ENCODE data around the gene CCM2. TPM values are rescaled to one million over a fixed set of nuclear protein-coding genes. Genes with fewer than 3 reads are reported as not detected.

Gene CCM2
- total and polyA plus RNA-seq, 12 donors = 36.1 to 84.5 (median 50.7) TPM

DNA sequence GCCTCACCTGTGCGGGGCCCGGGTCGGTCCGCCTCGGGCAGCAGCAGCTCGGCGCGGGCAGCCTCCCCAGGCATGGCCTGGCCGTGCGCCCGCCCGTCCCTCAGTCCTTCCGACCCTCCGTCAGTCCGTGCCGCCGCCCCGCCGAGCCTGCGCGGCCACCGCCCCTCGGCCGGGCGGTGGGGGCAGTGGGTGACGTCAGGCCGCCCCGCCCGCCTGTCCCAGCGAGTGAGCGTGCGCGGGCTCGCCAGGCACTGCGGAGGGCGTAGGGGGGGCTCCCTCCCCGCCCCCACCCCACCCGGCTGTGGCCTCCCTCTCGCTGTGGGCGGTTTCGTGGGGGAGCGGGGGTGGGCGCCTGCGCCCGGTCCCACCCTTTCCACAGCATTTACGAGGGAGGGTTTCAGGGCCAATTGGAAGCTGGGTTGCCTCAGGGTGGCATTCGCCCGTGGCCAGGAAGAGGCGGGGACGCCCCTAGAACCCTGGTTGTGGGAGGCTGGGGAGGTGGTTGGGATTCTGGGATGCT is 88.9 kb downstream of the CCM2 start, which contains the start of gene NACAD:
Gene NACAD (minus strand): TSS at position 149 of the 520 bp plus-strand sequence. CDS start 75 bp downstream, at position 74.
- 1 to 3% (median 1%) methylated on average over 22 to 50 of the region's 50 CpGs; no CpG with 5 or more reads in 1 of the 4 donors for WGBS, 4 donors
- peak within 1 kb of the TSS in 2 of 4 donors; percentile 12 to 69 for H3K4me3 ChIP-seq
- H3K9me3 ChIP-seq (replicated peaks in 1 of 3) = no peaks in the 10 kb centered on the region
- no peaks in the 10 kb centered on the region for H3K27me3 ChIP-seq
- TF ChIP-seq POLR2A (IDR thresholded peaks at IDR 0.05) = no peak
- TF ChIP-seq, protein P1, sequence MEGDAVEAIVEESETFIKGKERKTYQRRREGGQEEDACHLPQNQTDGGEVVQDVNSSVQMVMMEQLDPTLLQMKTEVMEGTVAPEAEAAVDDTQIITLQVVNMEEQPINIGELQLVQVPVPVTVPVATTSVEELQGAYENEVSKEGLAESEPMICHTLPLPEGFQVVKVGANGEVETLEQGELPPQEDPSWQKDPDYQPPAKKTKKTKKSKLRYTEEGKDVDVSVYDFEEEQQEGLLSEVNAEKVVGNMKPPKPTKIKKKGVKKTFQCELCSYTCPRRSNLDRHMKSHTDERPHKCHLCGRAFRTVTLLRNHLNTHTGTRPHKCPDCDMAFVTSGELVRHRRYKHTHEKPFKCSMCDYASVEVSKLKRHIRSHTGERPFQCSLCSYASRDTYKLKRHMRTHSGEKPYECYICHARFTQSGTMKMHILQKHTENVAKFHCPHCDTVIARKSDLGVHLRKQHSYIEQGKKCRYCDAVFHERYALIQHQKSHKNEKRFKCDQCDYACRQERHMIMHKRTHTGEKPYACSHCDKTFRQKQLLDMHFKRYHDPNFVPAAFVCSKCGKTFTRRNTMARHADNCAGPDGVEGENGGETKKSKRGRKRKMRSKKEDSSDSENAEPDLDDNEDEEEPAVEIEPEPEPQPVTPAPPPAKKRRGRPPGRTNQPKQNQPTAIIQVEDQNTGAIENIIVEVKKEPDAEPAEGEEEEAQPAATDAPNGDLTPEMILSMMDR (IDR thresholded peaks at IDR 0.05) = no peak
- H3K4me1 ChIP-seq (replicated peaks in 1 of 2) = peaks cover 0 to 8% of the 10 kb centered on the region in 2 donors
- no peaks in the 10 kb centered on the region for H3K36me3 ChIP-seq (replicated peaks in 1 of 2)
- DNase-seq = peak in 3 of 7 donors; percentile 15 to 58 (median 25)
- intact Hi-C loops (cut with DNase I) = no loop called here
- peak within 1 kb of the TSS in 2 of 5 donors; percentile 14 to 71 for H3K27ac ChIP-seq

DNA sequence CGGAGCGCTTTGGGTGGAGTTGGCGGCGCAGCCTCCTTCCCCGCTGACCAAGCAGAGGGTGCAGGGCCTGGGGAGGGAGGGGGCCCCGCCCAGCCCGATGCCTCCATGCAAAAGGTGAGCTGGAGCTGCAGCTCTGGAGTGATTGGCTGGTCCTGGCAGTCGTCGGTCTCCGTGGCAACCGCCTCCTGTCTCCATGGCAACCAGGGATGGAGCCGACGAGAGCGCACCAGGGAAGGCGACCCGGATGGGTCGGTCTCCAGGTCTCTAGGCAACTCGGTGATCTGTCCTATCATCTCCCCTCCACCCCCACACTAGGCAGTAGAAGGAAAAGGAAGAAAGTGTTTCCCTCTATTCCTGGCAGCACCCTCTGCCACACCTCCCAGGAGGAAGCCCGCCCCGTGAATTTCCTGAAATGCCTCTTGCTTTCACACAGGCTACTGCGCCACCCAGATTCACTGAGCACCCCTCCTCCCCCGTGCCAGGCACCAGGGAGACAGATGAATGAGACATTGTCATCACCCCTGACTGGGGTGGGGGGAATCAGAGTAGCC is 89.4 kb downstream of the CCM2 start:
- Histone ChIP-seq H3K27me3 (no peaks in the 10 kb centered on the region), H3K27ac (peak overlapping the region in 1 of 5 donors; percentile 71), H3K36me3 (replicated peaks in 1 of 2) (no peaks in the 10 kb centered on the region), H3K4me3 (peak overlapping the region in 2 of 4 donors; percentile 12 to 69), H3K4me1 (replicated peaks in 1 of 2) (peaks cover 0 to 8% of the 10 kb centered on the region in 2 donors), H3K9me3 (replicated peaks in 1 of 3) (no peaks in the 10 kb centered on the region)
- DNase-seq = peak in 6 of 7 donors; percentile 50 to 96 (median 64)
- TF ChIP-seq, protein P1 (IDR thresholded peaks at IDR 0.05) = no peak
- intact Hi-C loops (cut with DNase I) = no loop called here
- WGBS, 4 donors = 0 to 8% (median 3%) methylated on average over 5 to 22 of the region's 22 CpGs

DNA sequence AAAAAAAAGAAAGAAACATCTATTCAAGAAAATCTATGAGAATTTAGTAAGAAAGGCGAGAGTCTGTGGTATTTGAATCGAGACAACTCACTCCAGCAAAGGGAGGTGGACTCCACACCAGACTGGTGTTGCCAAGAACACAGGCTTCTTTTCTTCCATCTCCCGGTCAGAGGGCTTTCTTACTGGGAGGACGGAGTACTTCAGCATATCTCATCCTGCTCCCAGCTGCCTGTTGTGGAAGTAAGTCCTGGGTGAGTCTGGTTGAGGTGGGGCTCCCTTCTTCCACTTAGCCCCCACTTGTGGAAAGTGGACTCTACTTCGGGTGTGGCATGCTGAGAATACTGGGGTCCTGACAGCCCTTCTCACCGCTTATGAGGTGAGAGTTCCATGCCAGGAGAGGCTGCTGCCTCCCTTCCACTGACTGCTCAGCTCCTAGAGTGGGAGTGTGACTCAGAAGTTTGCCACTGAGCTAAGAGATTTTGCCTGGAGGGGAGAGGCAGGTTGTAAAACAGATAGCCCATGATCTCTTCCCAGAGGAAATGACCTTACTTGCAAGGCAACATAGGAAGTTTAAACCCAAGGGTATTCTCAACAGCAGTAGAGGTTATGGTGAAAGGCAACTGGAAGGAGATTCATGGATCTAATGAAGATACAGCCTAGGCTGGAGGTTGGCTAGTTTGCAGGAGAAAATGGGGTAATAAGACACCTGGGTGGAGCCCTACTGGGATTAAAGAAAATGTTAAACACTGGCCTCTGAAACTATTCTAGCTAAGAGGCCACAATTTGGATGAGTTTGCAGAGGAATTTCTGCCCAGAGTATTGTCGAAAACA is 92.3 kb downstream of the CCM2 start:
- Histone ChIP-seq H3K4me3 (no peak overlapping the region), H3K4me1 (replicated peaks in 1 of 2) (peaks cover 0 to 8% of the 10 kb centered on the region in 2 donors), H3K36me3 (replicated peaks in 1 of 2) (no peaks in the 10 kb centered on the region), H3K27ac (no peak overlapping the region), H3K9me3 (replicated peaks in 1 of 3) (no peaks in the 10 kb centered on the region), H3K27me3 (no peaks in the 10 kb centered on the region)
- no peak for TF ChIP-seq POLR2A (IDR thresholded peaks at IDR 0.05)
- TF ChIP-seq, protein P1 (IDR thresholded peaks at IDR 0.05) = no peak
- no peak for DNase-seq
- WGBS, 4 donors = 60 to 71% (median 66%) methylated on average over 6 to 7 of the region's 7 CpGs
- intact Hi-C loops (cut with DNase I) = no loop called here

DNA sequence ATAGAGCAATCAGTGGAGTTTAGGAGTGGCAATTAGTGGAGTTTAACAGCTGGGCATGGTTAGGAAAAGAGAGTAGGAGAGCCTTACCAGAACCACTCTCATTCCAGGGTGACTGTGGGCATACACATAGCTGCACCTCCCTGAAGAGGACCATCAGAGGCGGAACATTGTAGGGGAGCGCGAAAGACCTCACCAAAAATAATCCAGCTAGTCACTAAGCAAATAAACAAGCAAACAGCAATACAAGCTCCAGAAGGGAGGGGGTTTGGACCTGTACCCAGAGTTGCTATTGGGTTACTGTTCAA is 92.9 kb downstream of the CCM2 start:
- DNase-seq = no peak
- H3K4me1 ChIP-seq (replicated peaks in 1 of 2) = peaks cover 0 to 8% of the 10 kb centered on the region in 2 donors

More for the DNA sequence above, 92.9 kb downstream of the CCM2 start:
- Histone ChIP-seq H3K4me3 (no peak overlapping the region), H3K27me3 (no peaks in the 10 kb centered on the region), H3K36me3 (replicated peaks in 1 of 2) (no peaks in the 10 kb centered on the region), H3K9me3 (replicated peaks in 1 of 3) (no peaks in the 10 kb centered on the region), H3K27ac (no peak overlapping the region)
- 79 to 85% (median 83%) methylated on average over 2 to 3 of the region's 3 CpGs for WGBS, 4 donors
- no peak for TF ChIP-seq POLR2A (IDR thresholded peaks at IDR 0.05)
- TF ChIP-seq, protein P1 (IDR thresholded peaks at IDR 0.05) = no peak
- intact Hi-C loops (cut with DNase I) = no loop called here
